ENCODE data around the gene KRR1. TPM values are rescaled to one million over a fixed set of nuclear protein-coding genes. Genes with fewer than 3 reads are reported as not detected.
"Not testable (repeated sequence)": the region's sequence is repeated elsewhere in the genome, so short reads cannot be mapped to it uniquely, and the experiment has no call there.

Gene KRR1
- total RNA-seq, 1 donor from 2014 or later = 37.5 TPM

DNA sequence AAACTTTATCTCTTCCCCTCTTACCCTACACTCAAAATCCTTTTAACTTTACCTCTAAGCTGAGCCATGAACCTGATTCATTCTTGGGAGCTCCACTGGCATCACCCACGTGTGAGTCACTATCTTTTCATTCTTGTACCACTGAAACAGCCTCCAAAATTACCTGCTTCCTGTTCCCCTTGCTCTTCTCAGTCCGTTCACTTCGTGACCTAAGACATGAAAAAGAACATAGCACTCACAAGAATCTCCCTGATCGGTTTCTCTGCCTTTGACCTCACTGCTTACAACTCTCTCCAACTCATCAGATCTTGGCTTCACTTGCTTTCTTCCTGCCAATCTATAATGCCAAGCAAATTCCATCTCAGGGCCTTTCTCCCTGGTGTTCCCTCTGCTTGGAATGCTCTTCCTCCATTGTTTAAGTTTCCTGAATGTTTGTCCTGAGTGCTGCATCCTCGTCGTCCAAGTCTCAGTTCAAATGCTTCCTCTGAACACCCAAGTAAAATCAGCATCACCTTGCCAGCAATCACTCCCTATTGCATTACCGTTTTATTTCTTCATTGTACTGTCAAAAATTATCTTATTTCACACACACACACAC lies 21.7 kb downstream of the KRR1 start:
- TF ChIP-seq, protein P1, sequence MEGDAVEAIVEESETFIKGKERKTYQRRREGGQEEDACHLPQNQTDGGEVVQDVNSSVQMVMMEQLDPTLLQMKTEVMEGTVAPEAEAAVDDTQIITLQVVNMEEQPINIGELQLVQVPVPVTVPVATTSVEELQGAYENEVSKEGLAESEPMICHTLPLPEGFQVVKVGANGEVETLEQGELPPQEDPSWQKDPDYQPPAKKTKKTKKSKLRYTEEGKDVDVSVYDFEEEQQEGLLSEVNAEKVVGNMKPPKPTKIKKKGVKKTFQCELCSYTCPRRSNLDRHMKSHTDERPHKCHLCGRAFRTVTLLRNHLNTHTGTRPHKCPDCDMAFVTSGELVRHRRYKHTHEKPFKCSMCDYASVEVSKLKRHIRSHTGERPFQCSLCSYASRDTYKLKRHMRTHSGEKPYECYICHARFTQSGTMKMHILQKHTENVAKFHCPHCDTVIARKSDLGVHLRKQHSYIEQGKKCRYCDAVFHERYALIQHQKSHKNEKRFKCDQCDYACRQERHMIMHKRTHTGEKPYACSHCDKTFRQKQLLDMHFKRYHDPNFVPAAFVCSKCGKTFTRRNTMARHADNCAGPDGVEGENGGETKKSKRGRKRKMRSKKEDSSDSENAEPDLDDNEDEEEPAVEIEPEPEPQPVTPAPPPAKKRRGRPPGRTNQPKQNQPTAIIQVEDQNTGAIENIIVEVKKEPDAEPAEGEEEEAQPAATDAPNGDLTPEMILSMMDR (IDR thresholded peaks at IDR 0.05) = no peak
- Mint-ChIP-seq H3K27ac (ENCODE audit: unreplicated experiment) (peak overlapping the region; percentile 50), H3K36me3 (ENCODE audit: low read depth) (peaks cover 14% of the 10 kb centered on the region), H3K4me1 (ENCODE audit: low read depth) (peaks cover 28% of the 10 kb centered on the region), H3K4me3 (ENCODE audit: unreplicated experiment) (no peak overlapping the region), H3K27me3 (ENCODE audit: low read depth) (no peaks in the 10 kb centered on the region), H3K9me3 (ENCODE audit: low read depth) (no peaks in the 10 kb centered on the region)
- no peak for DNase-seq (ENCODE audit: low spot score)

DNA sequence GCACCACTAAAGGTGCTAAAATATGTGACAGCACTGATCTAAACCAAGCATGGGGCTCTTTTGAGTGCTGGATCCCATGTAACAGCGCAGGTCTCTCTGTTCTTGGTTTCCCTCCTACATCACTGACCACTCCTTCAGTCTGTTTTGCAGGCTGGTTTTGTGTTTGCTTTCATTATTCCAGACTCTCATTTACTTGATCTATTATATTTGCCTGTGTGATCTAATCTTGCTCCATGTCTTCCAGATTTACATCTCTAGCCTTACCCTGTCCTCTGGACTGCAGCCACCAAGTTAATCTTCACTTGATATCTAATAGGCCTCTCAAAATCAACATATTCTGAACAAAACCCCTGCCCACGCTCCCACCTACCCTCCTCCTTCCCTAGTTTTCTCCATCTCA lies 22.2 kb downstream of the KRR1 start:
- peaks cover 33% of the 10 kb centered on the region for H3K4me1 Mint-ChIP-seq (ENCODE audit: low read depth)
- TF ChIP-seq, protein P1 (IDR thresholded peaks at IDR 0.05) = no peak
- peaks cover 18% of the 10 kb centered on the region for H3K36me3 Mint-ChIP-seq (ENCODE audit: low read depth)
- peak overlapping the region; percentile 50 for H3K27ac Mint-ChIP-seq (ENCODE audit: unreplicated experiment)
- no peak for DNase-seq (ENCODE audit: low spot score)
- H3K9me3 Mint-ChIP-seq (ENCODE audit: low read depth) = no peaks in the 10 kb centered on the region
- no peak overlapping the region for H3K4me3 Mint-ChIP-seq (ENCODE audit: unreplicated experiment)
- H3K27me3 Mint-ChIP-seq (ENCODE audit: low read depth) = no peaks in the 10 kb centered on the region

DNA sequence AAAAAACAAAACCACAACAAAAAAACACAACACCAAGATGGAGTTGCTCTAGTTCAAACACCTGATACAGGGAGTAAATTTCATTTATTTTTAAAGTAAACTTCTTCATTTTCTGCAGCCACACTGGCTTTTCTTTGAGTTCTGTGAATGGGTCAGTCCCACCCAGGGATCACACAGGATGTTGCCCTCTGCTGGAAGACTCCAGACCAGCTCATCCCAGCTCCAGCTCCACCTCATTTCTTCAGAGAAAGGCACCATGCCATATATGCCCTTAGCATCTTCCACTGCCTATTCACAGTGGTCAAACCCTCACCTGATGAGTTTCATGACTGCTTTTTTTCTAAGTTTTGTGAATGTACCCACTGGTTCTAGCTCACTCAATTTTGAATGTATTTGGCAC lies 22.9 kb downstream of the KRR1 start:
- Mint-ChIP-seq H3K4me3 (ENCODE audit: unreplicated experiment) (no peak overlapping the region), H3K27me3 (ENCODE audit: low read depth) (no peaks in the 10 kb centered on the region), H3K36me3 (ENCODE audit: low read depth) (peaks cover 14% of the 10 kb centered on the region), H3K27ac (ENCODE audit: unreplicated experiment) (no peak overlapping the region), H3K9me3 (ENCODE audit: low read depth) (no peaks in the 10 kb centered on the region), H3K4me1 (ENCODE audit: low read depth) (peaks cover 39% of the 10 kb centered on the region)
- TF ChIP-seq, protein P1 (IDR thresholded peaks at IDR 0.05) = peak; percentile 75
- no peak for DNase-seq (ENCODE audit: low spot score)

DNA sequence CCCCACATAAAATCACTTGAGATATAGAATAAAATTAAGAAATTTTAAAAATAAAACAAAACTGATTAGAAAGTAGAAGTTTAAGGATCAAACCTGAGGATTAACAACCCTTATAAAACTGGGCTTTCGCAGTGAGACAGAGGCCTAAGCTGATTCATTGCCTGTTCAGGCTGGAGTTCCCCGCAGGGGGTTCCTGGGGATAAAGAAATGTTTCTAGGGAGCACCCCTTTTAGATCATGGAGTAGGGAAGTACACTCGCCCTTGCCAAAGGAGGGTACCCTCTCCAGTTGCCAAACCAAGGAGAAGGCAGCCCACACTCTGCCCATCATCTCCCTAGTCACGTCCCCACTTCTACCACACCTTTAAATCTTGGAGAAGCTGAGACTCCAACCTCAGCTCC lies 24.1 kb downstream of the KRR1 start:
- Mint-ChIP-seq H3K36me3 (ENCODE audit: low read depth) (peaks cover 12% of the 10 kb centered on the region), H3K4me1 (ENCODE audit: low read depth) (peaks cover 52% of the 10 kb centered on the region), H3K27ac (ENCODE audit: unreplicated experiment) (peak overlapping the region; percentile 63), H3K9me3 (ENCODE audit: low read depth) (no peaks in the 10 kb centered on the region), H3K4me3 (ENCODE audit: unreplicated experiment) (no peak overlapping the region), H3K27me3 (ENCODE audit: low read depth) (no peaks in the 10 kb centered on the region)
- DNase-seq (ENCODE audit: low spot score) = no peak
- TF ChIP-seq, protein P1 (IDR thresholded peaks at IDR 0.05) = no peak

DNA sequence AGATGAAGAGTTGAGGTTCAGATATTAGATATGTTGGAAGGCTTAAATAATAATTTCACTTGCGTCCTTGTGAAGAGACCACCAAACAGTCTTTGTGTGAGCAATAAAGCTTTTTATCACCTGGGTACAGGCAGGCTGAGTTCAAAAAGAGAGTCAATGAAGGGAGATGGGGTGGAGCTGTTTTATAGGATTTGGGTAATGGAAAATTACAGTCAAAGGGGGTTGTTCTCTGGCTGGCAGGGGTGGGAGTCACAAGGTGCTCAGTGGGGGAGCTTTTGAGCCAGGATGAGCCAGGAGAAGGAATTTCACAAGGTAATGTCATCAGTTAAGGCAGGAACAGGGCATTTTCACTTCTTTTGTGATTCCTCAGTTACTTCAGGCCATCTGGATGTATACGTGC lies 27.0 kb downstream of the KRR1 start:
- DNase-seq (ENCODE audit: low spot score); H3K27ac Mint-ChIP-seq (ENCODE audit: unreplicated experiment); H3K36me3 Mint-ChIP-seq (ENCODE audit: low read depth); H3K9me3 Mint-ChIP-seq (ENCODE audit: low read depth); H3K27me3 Mint-ChIP-seq (ENCODE audit: low read depth): not testable (repeated sequence)
- H3K4me1 Mint-ChIP-seq (ENCODE audit: low read depth) = peaks cover 71% of the 10 kb centered on the region
- H3K4me3 Mint-ChIP-seq (ENCODE audit: unreplicated experiment) = peak overlapping the region; percentile 26

DNA sequence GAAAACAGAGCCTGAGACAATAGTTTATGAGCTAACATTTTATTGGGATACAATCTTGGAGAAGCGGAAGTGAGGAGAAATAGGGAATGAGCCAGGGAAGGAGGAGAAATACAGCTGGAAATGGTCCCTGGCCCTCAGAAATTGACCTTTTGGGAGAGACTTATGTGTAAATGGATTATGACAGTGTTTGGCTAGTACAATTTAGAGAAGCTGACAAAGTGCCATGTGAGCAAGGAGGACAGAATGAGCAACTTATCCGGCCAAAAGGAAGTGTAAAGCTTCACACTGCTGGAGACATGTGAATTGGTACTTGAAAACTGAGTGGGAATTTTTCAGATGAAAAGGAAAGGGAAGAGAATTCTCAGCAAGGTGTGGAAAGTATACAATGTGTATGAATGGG lies 28.0 kb downstream of the KRR1 start:
- Mint-ChIP-seq H3K9me3 (ENCODE audit: low read depth) (no peaks in the 10 kb centered on the region), H3K27ac (ENCODE audit: unreplicated experiment) (peak overlapping the region; percentile 4), H3K4me1 (ENCODE audit: low read depth) (peaks cover 65% of the 10 kb centered on the region), H3K36me3 (ENCODE audit: low read depth) (peaks cover 8% of the 10 kb centered on the region), H3K27me3 (ENCODE audit: low read depth) (no peaks in the 10 kb centered on the region), H3K4me3 (ENCODE audit: unreplicated experiment) (peak overlapping the region; percentile 32)
- TF ChIP-seq, protein P1 (IDR thresholded peaks at IDR 0.05) = no peak
- DNase-seq (ENCODE audit: low spot score) = no peak
